B cell (primary cell): Measurements from ENCODE around the gene RRP15. TPM values are rescaled to one million over a fixed set of nuclear protein-coding genes. Genes with fewer than 3 reads are reported as not detected.

Experiments
- ATAC-seq: fragments of 200-7000 bp; cut with Tn5 transposase; one replicate; pipeline ENCODE4 v1.10.0; 2021; ENCODE audit warnings: low read depth, mild to moderate bottlenecking, moderate number of reproducible peaks, moderate library complexity
- CTCF ChIA-PET: fragments of 350-600 bp; sonication (Branson Sonifier 250); formaldehyde crosslinking; loops from one replicate; lab custom pipeline; 2021; ENCODE audit warnings: antibody characterized with exemption, inconsistent platforms; lab: Charles Lee
- POLR2A ChIA-PET: fragments of 350-600 bp; sonication (Branson Sonifier 250); formaldehyde crosslinking; loops from one replicate; lab custom pipeline; 2021; ENCODE audit warnings: antibody characterized with exemption; lab: Charles Lee
- DNase-seq: peaks from one replicate; pipeline ENCODE4 v3.0.0; 2013
- H2AFZ ChIP-seq: 2 replicates; pipeline ENCODE4 v1.6.1; 2012; ENCODE audit warnings: mild to moderate bottlenecking, low read depth, low read length; ENCODE audit not compliant: insufficient read depth, poor library complexity, severe bottlenecking
- H3K27ac ChIP-seq, 2 donors: 1 replicate in 1 of 2; 2 replicates in 1 of 2; pipeline ENCODE4 v1.5.1; 2012 to 2013; ENCODE audit warnings: low read length in 2 of 2, mild to moderate bottlenecking in 2 of 2, moderate library complexity in 1 of 2
- H3K27me3 ChIP-seq, 4 experiments: fragments of 200-600 bp in 1 of 4; sonication (generic) in 1 of 4; replicated peaks in 1 of 4; 1 replicate in 2 of 4; 2 replicates in 2 of 4; pipeline versions ENCODE4 v1.6.1 to v1.7.0; 2013 to 2016; ENCODE audit warnings: low read length in 3 of 4, mild to moderate bottlenecking in 2 of 4, mixed read lengths in 1 of 4, moderate library complexity in 1 of 4; ENCODE audit not compliant: insufficient read depth in 4 of 4, control insufficient read depth in 3 of 4; ENCODE audit errors: control extremely low read depth in 1 of 4
- H3K36me3 ChIP-seq, 2 experiments: replicated peaks in 1 of 2; 1 replicate in 1 of 2; 2 replicates in 1 of 2; pipeline versions ENCODE4 v1.6.1 to v1.7.1; 2013; ENCODE audit warnings: low read length in 1 of 2; ENCODE audit not compliant: insufficient read depth in 2 of 2, control insufficient read depth in 1 of 2; ENCODE audit errors: control extremely low read depth in 1 of 2, extremely low read depth in 1 of 2
- H3K4me1 ChIP-seq, 2 donors: fragments of 200-600 bp in 1 of 2; sonication (generic) in 1 of 2; 1 replicate in 1 of 2; 2 replicates in 1 of 2; pipeline versions ENCODE4 v1.5.1 to v1.6.1; 2013 to 2017; ENCODE audit warnings: low read length in 2 of 2; ENCODE audit not compliant: control insufficient read depth in 2 of 2, insufficient read depth in 2 of 2
- H3K4me2 ChIP-seq: replicated peaks from 2 replicates; pipeline ENCODE3; 2012; ENCODE audit warnings: mild to moderate bottlenecking, low read depth, low read length; ENCODE audit not compliant: poor library complexity, severe bottlenecking
- H3K4me3 ChIP-seq, 5 experiments: fragments of 200-600 bp in 1 of 5; sonication (generic) in 1 of 5; 1 replicate in 3 of 5; 2 replicates in 2 of 5; pipeline versions ENCODE4 v1.5.1 to v1.7.0; 2011 to 2016; ENCODE audit warnings: low read length in 4 of 5, mild to moderate bottlenecking in 4 of 5, low read depth in 2 of 5, control low read depth in 1 of 5, moderate library complexity in 1 of 5; ENCODE audit not compliant: insufficient read depth in 1 of 5; ENCODE audit errors: control extremely low read depth in 1 of 5, extremely low read depth in 1 of 5
- H3K79me2 ChIP-seq: fragments of 200-600 bp; sonication (generic); one replicate; pipeline ENCODE4 v1.6.0; 2016; ENCODE audit warnings: low read length; ENCODE audit not compliant: control insufficient read depth, insufficient read depth
- H3K9ac ChIP-seq: fragments of 200-600 bp; sonication (generic); 2 replicates; pipeline ENCODE4 v1.6.1; 2017; ENCODE audit warnings: mild to moderate bottlenecking, low read length, moderate library complexity
- H3K9me3 ChIP-seq, 3 donors: one replicate each; pipeline versions ENCODE4 v1.6.1 to v1.7.1; 2013; ENCODE audit warnings: low read length in 2 of 3; ENCODE audit not compliant: control insufficient read depth in 2 of 3, insufficient read depth in 1 of 3; ENCODE audit errors: control extremely low read depth in 1 of 3
- H4K20me1 ChIP-seq: 2 replicates; pipeline ENCODE4 v1.6.0; 2012; ENCODE audit warnings: mild to moderate bottlenecking, low read length; ENCODE audit not compliant: insufficient read depth, control insufficient read depth, poor library complexity, severe bottlenecking
- H3K27ac Mint-ChIP-seq: one replicate; pipeline ENCODE4 v1.8.0; 2021; ENCODE audit warnings: mixed read lengths
- H3K27me3 Mint-ChIP-seq: one replicate; pipeline ENCODE4 v1.8.0; 2021; ENCODE audit warnings: mixed read lengths
- H3K4me1 Mint-ChIP-seq: one replicate; pipeline ENCODE4 v1.8.0; 2021; ENCODE audit warnings: mixed read lengths
- H3K4me3 Mint-ChIP-seq: one replicate; pipeline ENCODE4 v1.8.0; 2021; ENCODE audit warnings: mixed read lengths
- H3K9me3 Mint-ChIP-seq: one replicate; pipeline ENCODE4 v1.8.0; 2022; ENCODE audit warnings: mixed read lengths; ENCODE audit not compliant: insufficient read depth
- CTCF ChIP-seq: fragments of 200-600 bp; IDR thresholded peaks from one replicate; pipeline ENCODE4 v1.8.0; 2022; ENCODE audit warnings: antibody characterized with exemption, mild to moderate bottlenecking
- EZH2 ChIP-seq: IDR thresholded peaks from 2 replicates; pipeline ENCODE4 v1.6.1; 2012; ENCODE audit warnings: borderline replicate concordance, low read depth, mild to moderate bottlenecking, moderate library complexity, low read length; ENCODE audit not compliant: insufficient read depth, poor library complexity, severe bottlenecking
- WGBS: methylation state at CpG from one replicate; pipeline ENCODE4 v1.1.5; 2013; ENCODE audit warnings: missing lambda C conversion rate; ENCODE audit not compliant: insufficient coverage; 5-methylcytosine and 5-hydroxymethylcytosine counted together
- intact Hi-C: fragments of 100-400 bp; cut with micrococcal nuclease; formaldehyde crosslinking; loops from one replicate; pipeline ENCODE4 v1.10.0; 2022
- polyA plus RNA-seq: library from polyadenylated mRNA; depleted of rRNA; stranded (reverse); fragments of >200 nt; gene quantifications from 2 replicates; pipeline ENCODE4 v1.2.3, GENCODE V29; 2012
- total RNA-seq, 2 donors: library from RNA; stranded (reverse); fragments of 120-200 nt in 1 of 2; gene quantifications; 1 replicate in 1 of 2; 2 replicates in 1 of 2; pipeline versions ENCODE4 v1.2.3 to v1.2.4, GENCODE V29; 2013 to 2022

The RRP15 gene
- total and polyA plus RNA-seq, 2 donors (not counting 1 experiment from before 2014, with no cell fraction given), result 1.3 to 20.2 TPM

GRCh38 chr1:218341325-218341724 lies 56.2 kb downstream of the RRP15 start:
- Mint-ChIP-seq H3K9me3 (no peaks in the 10 kb centered on the region), H3K27ac (no peak overlapping the region), H3K27me3 (no peaks in the 10 kb centered on the region), H3K4me3 (no peak overlapping the region), H3K4me1 (peaks cover 2% of the 10 kb centered on the region)
- Histone ChIP-seq H3K79me2 (no peaks in the 10 kb centered on the region), H3K27me3 (no peaks in the 10 kb centered on the region), H4K20me1 (no peaks in the 10 kb centered on the region), H3K4me1 (peaks cover 9 to 16% of the 10 kb centered on the region in 2 donors), H3K9me3 (no peaks in the 10 kb centered on the region), H3K36me3 (no peaks in the 10 kb centered on the region), H3K4me3 (no peak overlapping the region), H3K27ac (no peak overlapping the region), H3K9ac (no peak overlapping the region), H2AFZ (no peak overlapping the region), H3K4me2 (no peak overlapping the region)
- DNase-seq, result no peak
- no peak for TF ChIP-seq EZH2
- TF ChIP-seq CTCF, result no peak
- CTCF ChIA-PET, result interaction anchor here (1.0 to 2.7 kb wide), 2 partner anchors 12 to 1045 kb away, joined by 4 to 13 read pairs; no protein-coding TSS in a partner anchor
- POLR2A ChIA-PET, result no interaction called here
- intact Hi-C loops, result loop anchor here (10.0 kb wide), 2 partner anchors 103 to 723 kb away; no protein-coding TSS in a partner anchor
- no peak for ATAC-seq
- WGBS, result no CpG with 5 or more reads among the region's 1 CpG

- H4K20me1 ChIP-seq, result no peaks in the 10 kb centered on the region
- no peak overlapping the region for H2AFZ ChIP-seq
- no peak overlapping the region for H3K27ac ChIP-seq
- Mint-ChIP-seq H3K27me3 (no peaks in the 10 kb centered on the region), H3K4me1 (peaks cover 9% of the 10 kb centered on the region), H3K27ac (no peak overlapping the region), H3K9me3 (no peaks in the 10 kb centered on the region), H3K4me3 (no peak overlapping the region)
- H3K9me3 ChIP-seq, result no peaks in the 10 kb centered on the region
- intact Hi-C loops, result loop anchor here (10.0 kb wide), 2 partner anchors 103 to 723 kb away; no protein-coding TSS in a partner anchor
- no peak overlapping the region for H3K4me2 ChIP-seq
- no peaks in the 10 kb centered on the region for H3K79me2 ChIP-seq
- H3K36me3 ChIP-seq, result no peaks in the 10 kb centered on the region
- CTCF ChIA-PET, result interaction anchor here (1.0 kb wide), 1 partner anchor 1044 kb away, joined by 4 read pairs; no protein-coding TSS in a partner anchor
- DNase-seq, result no peak
- peaks cover 11 to 20% of the 10 kb centered on the region in 2 donors for H3K4me1 ChIP-seq
- WGBS, result no CpG with 5 or more reads among the region's 4 CpGs
- ATAC-seq, result no peak
- no peak overlapping the region for H3K4me3 ChIP-seq
- no peaks in the 10 kb centered on the region for H3K27me3 ChIP-seq
- POLR2A ChIA-PET, result no interaction called here
- TF ChIP-seq EZH2 (no peak), CTCF (no peak)
- no peak overlapping the region for H3K9ac ChIP-seq
Measured at GRCh38 chr1:218342091-218342490, 57.0 kb downstream of the RRP15 start.
